ENCODE results near the gene TMEM50A.
"Not testable (repeated sequence)": the region's sequence is repeated elsewhere in the genome, so short reads cannot be mapped to it uniquely, and the experiment has no call there.

The TMEM50A gene

DNA sequence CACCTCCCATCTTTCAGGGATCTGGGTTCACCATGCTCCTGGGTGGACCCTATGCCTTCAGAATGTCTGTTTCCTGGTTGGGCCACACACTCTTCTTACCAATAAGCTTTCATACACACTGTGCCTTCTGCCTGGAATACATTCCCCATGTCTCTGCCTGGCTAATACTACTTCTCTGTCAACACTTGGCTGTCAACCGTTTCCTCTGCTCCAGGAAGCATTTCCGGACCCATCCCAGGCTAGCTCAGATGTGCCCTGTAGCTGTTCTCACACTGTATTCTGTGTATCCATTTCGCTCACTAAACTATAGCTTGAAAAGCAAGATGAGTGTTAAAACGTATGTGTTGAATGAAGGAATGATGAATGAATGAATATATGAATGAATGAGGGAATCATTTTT is 49.0 kb downstream of the TMEM50A start:
- DNase-seq (ENCODE audit: low read depth): not testable (repeated sequence)

DNA sequence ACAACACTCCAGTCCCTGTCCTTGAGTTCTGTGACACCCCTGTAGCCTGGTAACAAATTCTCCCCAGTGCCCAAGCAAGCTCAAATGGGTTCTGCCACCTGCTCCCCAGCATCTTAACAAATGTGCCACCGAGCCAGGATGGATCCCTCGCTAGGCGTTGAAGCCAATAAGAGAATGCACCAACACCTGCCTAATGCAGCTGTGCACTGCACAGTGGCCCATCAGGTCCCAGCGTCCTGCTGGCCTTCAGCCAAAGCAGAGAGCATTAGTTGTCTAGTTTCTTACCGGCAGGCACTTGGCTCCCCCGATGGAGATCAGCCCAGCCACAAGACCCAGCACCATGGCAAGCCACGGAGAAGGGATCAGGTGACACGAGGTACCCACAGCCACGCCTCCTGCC is 50.6 kb downstream of the TMEM50A start:
- DNase-seq (ENCODE audit: low read depth): not testable (repeated sequence)

DNA sequence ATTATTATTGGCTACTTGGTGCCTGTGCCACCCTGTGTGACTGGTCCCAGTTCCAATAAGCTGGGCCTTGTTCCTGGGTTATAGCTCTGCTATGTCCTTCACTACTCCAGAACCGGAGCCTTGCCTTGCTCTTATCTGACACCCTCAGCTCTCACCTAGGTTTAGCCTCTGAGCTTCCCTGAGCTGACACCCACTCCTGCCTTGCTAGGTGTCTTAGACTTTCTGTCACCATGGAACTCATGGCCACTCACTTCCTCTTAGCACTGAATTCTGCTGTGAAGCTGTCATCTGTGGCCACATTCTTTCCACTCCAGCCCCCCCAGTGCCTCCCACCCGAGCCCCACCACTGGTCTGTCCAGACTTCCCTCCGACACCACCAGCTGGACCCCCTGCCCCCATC is 51.6 kb downstream of the TMEM50A start:
- not testable (repeated sequence) for DNase-seq (ENCODE audit: low read depth)

DNA sequence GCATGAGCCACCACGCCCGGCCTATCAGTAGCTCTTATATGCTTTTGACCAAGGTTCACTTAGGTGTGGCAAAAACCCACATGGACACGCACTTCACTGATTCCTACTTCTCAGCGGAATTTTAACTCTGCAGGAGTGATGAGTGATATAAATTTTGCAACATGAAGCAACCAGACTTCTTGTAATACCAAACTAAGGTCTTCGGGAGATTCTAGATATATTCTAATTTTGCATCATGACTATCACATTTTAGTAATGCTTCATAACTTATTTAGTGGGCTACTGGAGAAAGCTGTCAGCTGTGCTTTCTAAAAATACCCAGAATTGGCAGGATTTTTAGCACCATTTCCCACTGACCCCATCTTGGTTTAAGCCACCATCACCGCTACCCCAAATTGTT is 54.7 kb downstream of the TMEM50A start:
- no peak for DNase-seq (ENCODE audit: low read depth)

DNA sequence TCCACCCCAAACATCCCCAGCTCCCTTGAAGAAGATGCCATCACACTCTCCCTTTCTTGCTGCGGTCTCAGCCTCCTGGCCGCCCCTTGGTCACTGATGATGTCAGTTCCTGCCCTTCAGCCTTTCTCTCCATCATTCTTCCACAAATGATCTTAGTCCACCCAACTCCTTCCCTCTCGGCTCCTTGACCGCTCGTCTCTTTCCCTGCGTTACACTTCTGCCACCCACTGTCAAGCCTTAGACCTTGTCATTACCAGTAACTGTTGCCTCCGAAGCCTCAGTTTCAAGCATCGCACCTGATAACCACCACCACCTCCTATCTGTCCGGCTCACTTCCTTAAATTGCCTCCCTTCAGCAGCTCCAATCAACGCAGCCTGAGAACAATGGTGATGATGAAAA is 59.4 kb downstream of the TMEM50A start:
- not testable (repeated sequence) for DNase-seq (ENCODE audit: low read depth)

DNA sequence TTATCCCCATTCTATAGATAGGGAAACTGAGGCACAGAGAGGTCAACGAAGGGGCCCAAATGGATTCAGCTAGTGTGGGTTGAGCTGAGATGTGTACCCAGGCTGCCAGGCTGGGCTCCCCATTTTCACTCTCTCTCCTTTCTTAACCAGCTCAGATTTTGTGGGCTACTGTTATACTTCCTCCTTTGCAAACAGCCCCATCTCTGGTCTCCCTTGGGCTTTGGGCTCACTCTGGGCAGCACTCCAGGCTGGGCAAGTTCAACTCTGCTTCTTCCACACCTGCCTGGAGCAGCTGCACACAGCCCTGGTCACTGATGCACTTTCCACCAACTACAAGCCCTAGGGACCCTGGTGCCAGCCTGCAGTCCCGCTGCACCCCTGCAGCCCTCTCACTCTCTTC is 59.9 kb downstream of the TMEM50A start:
- DNase-seq (ENCODE audit: low read depth): not testable (repeated sequence)

DNA sequence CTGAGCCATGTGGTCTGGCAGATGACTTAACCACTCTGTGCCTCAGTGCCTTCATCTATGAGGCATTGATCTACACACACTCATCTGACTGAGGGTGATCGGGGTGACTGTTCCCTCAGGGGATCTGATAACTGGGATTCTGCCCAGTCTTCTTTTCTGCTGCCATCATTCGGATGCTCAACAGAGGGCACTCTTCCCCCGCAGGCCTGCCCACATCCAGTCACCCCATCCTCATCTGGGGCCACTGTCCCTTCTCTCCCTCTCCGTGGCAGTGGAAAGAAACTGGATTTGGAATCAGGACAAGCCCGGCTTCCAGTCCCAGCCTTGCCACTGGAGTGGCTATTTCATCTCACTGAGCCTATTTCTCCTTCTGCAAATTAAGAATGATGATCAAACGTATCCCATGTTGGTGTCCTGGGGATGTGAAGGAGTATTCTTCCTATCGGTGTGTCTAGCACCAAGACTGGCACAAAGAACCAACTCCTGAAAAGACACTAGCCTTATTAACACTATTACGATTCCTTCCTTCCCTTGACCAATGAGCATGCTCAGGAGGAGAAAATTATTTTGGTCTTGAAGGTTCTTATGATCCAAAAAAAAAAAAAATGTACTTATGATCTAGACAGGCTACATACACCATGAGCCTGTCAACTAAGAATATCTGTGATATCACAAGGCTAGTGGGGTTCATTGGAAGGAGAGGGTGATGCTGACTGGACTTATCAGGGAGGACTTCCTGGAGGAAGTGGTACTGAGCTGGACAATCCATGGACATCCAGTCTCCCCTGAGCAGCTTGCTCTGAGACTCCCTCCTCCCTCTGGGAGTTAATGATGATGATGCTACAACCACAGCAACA is 65.0 kb downstream of the TMEM50A start:
- DNase-seq (ENCODE audit: low read depth): not testable (repeated sequence)

DNA sequence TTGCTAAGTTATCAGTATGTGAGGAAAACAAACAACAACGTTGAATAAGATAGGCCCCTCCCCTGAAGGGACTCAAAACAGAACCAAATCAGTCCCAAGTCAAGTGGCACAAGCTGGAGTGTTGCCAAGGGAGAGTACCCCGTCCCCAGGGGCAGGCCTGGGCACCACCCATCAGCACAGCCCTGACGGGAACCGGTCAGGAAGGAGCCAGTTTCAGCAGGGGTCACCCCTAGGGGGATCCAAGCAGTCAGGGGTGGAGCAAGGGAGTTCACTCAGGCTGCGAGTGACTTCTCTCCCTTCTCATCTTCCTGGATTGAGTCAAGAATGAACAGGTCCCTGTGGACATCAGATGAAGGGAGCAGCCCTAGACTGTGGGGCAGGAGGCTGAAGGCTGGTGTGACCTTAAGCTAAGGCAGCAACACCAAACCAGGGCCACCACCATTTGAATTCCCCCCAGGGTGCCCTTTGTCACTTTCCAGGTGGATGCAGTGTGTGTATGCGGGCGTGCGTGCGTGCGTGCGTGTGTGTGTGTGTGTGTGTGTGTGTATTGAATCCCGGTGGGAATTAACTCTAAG is 67.7 kb downstream of the TMEM50A start:
- DNase-seq (ENCODE audit: low read depth): not testable (repeated sequence)

DNA sequence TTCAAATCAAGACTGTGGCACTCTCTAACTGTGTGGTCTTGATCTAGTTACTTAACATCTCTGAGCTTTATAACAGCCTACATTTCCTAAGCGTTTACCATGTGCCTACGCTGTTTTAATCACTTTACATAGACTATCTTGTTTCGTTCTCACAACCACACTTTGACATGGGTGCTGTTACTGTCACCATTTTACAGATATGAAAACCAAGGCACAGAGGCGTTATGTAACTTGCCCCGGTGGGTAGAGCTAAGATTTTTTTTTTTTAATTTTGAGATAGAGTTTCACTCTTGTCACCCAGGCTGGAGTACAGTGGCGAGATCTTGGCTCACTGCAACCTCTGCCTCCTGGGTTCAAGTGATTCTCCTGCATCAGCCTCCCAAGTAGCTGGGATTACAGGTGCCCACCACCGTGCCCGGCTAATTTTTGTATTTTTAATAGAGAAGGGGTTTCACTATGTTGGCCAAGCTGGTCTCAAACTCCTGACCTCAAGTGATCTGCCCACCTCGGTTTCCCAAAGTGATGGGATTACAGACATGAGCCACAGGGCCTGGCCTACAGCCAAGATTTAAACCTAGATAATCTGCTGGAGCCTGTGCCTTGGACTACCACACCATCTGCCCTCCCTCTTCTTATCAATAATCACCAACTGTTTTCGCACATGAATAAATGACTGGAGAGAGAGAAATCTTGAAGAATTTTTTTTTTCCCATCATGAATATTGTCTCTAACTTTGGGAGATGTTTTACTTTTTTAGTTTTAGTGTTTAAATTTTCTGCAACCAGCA is 71.7 kb downstream of the TMEM50A start:
- not testable (repeated sequence) for DNase-seq (ENCODE audit: low read depth)
